HepG2 (cell line): ENCODE data around the gene NLRC3. TPM values are rescaled to one million over a fixed set of nuclear protein-coding genes. Genes with fewer than 3 reads are reported as not detected.
"Not testable (repeated sequence)": the region's sequence is repeated elsewhere in the genome, so short reads cannot be mapped to it uniquely, and the experiment has no call there.

Source experiments
- ATAC-seq: fragments of 200-7000 bp; cut with Tn5 transposase; 3 replicates; pipeline ENCODE4 v1.9.1; 2020; ENCODE audit warnings: mild to moderate bottlenecking, moderate library complexity
- BruUV-seq: library from RNA; stranded (reverse); fragments of 400-500 nt; replicated peaks from 2 replicates; lab custom pipeline; 2021; lab: Mats Ljungman, UMichigan
- CTCF ChIA-PET: fragments of 300-600 bp; formaldehyde crosslinking; extraction: SDS; loops from one replicate; lab custom pipeline; 2021; ENCODE audit warnings: low total read pairs, inconsistent platforms, low intra/inter-chr PET ratio; lab: Yijun Ruan, JAX
- POLR2A ChIA-PET: fragments of 350-600 bp; sonication (Branson Sonifier 250); formaldehyde crosslinking; loops from one replicate; lab custom pipeline; 2020; ENCODE audit warnings: antibody characterized with exemption, inconsistent platforms; lab: Yijun Ruan, JAX
- DNase-seq: peaks from one replicate; pipeline ENCODE4 v3.0.0-alpha.2; 2015; ENCODE audit warnings: low spot score
- FAIRE-seq: peaks from 3 replicates; lab custom pipeline; 2011; peaks lifted over from hg19 to GRCh38; lab: Jason Lieb, UNC
- H2AFZ ChIP-seq: one replicate; pipeline ENCODE4 v1.6.1; 2011; ENCODE audit warnings: low read length, inconsistent platforms
- H3K27ac ChIP-seq: fragments of 300-600 bp; 3 replicates; pipeline ENCODE4 v1.8.0; 2011; ENCODE audit warnings: mixed run types, mild to moderate bottlenecking, mixed read lengths, low read length, inconsistent platforms; ENCODE audit not compliant: insufficient read depth; ENCODE audit errors: extremely low read length
- H3K27me3 ChIP-seq, 2 experiments: fragments of 200-600 bp in 1 of 2; 2 replicates in 1 of 2; 3 replicates in 1 of 2; pipeline versions ENCODE4 v1.6.0 to v1.8.0; 2011; ENCODE audit warnings: low read length in 2 of 2, mild to moderate bottlenecking in 2 of 2, moderate library complexity in 2 of 2, inconsistent platforms in 1 of 2; ENCODE audit not compliant: insufficient read depth in 2 of 2, control insufficient read depth in 1 of 2
- H3K36me3 ChIP-seq, 2 experiments: fragments of 200-600 bp in 1 of 2; replicated peaks in 1 of 2; 2 replicates in 1 of 2; 3 replicates in 1 of 2; pipeline versions ENCODE4 v1.5.1 to v1.8.0; 2011; ENCODE audit warnings: low read length in 2 of 2, inconsistent platforms in 1 of 2; ENCODE audit not compliant: insufficient read depth in 2 of 2, control insufficient read depth in 1 of 2
- H3K4me1 ChIP-seq: 2 replicates; pipeline ENCODE4 v1.5.1; 2012; ENCODE audit warnings: low read length, inconsistent platforms; ENCODE audit not compliant: insufficient read depth
- H3K4me2 ChIP-seq: 2 replicates; pipeline ENCODE4 v1.6.0; 2011; ENCODE audit warnings: low read depth, low read length, inconsistent platforms
- H3K4me3 ChIP-seq, 3 experiments: fragments of 200-600 bp in 1 of 3; sonication (generic), shearing (Covaris generic) in 1 of 3; replicated peaks in 1 of 3; 2 replicates each; pipeline ENCODE4 v1.5.1; 2011 to 2016; ENCODE audit warnings: low read length in 3 of 3, inconsistent platforms in 2 of 3, low read depth in 2 of 3, mild to moderate bottlenecking in 2 of 3, control low read depth in 1 of 3, mixed read lengths in 1 of 3; ENCODE audit not compliant: insufficient read depth in 1 of 3
- H3K79me2 ChIP-seq: one replicate; pipeline ENCODE4 v1.6.1; 2011; ENCODE audit warnings: low read length, inconsistent platforms; ENCODE audit not compliant: insufficient read depth
- H3K9ac ChIP-seq: 2 replicates; pipeline ENCODE4 v1.6.0; 2011; ENCODE audit warnings: mild to moderate bottlenecking, low read depth, low read length, inconsistent platforms; ENCODE audit not compliant: insufficient read depth
- H3K9me3 ChIP-seq: 2 replicates; pipeline ENCODE4 v1.5.1; 2012; ENCODE audit warnings: mild to moderate bottlenecking, low read length
- H4K20me1 ChIP-seq: 2 replicates; pipeline ENCODE4 v1.6.0; 2011; ENCODE audit warnings: inconsistent platforms, mild to moderate bottlenecking, low read length, moderate library complexity; ENCODE audit not compliant: insufficient read depth
- HMG20A ChIP-seq: IDR thresholded peaks from 2 replicates; pipeline ENCODE4 v1.6.1; 2016; ENCODE audit warnings: borderline replicate concordance
- JARID2 ChIP-seq: sonication (generic); formaldehyde crosslinking; IDR thresholded peaks from 2 replicates; pipeline ENCODE4 v1.8.1; 2023; ENCODE audit warnings: missing genetic modification reagents, inconsistent platforms; ENCODE audit not compliant: insufficient replicate concordance
- MTF1 ChIP-seq: sonication (generic); formaldehyde crosslinking; IDR thresholded peaks from 2 replicates; pipeline ENCODE4 v1.5.0; 2020; ENCODE audit warnings: missing genetic modification reagents
- PRPF4 ChIP-seq: fragments of 200-400 bp; formaldehyde crosslinking; IDR thresholded peaks from 2 replicates; pipeline ENCODE4 v1.6.1; 2016; ENCODE audit warnings: low read length, low read depth; ENCODE audit not compliant: poor library complexity, severe bottlenecking
- REL ChIP-seq: sonication (generic); formaldehyde crosslinking; conservative IDR thresholded peaks from 2 replicates; pipeline ENCODE4 v1.8.0; 2022; ENCODE audit warnings: mild to moderate bottlenecking, missing genetic modification reagents, moderate library complexity
- SP140L ChIP-seq: sonication (generic); formaldehyde crosslinking; IDR thresholded peaks from 2 replicates; pipeline ENCODE4 v1.4.0; 2020; ENCODE audit warnings: missing genetic modification reagents, borderline replicate concordance
- ZBTB38 ChIP-seq: sonication (generic); formaldehyde crosslinking; IDR thresholded peaks from 2 replicates; pipeline ENCODE4 v1.5.1; 2020; ENCODE audit warnings: mild to moderate bottlenecking, missing genetic modification reagents
- ZNF460 ChIP-seq: sonication (generic); formaldehyde crosslinking; IDR thresholded peaks from 2 replicates; pipeline ENCODE4 v1.5.1; 2020; ENCODE audit warnings: missing genetic modification reagents, mild to moderate bottlenecking, borderline replicate concordance
- WGBS: methylation state at CpG from one replicate; pipeline ENCODE4 v1.1.6; 2017; ENCODE audit warnings: low lambda C conversion rate; 5-methylcytosine and 5-hydroxymethylcytosine counted together
- in situ Hi-C: cut with HindIII; loops from 2 replicates; pipeline ENCODE4 v1.10.0; 2017; ENCODE audit warnings: low pct_unique_long_range_greater_than_20kb; ENCODE audit not compliant: extremely low pct_ligation_motif_present
- intact Hi-C: fragments of 100-400 bp; cut with micrococcal nuclease; formaldehyde crosslinking; loops from one replicate; pipeline ENCODE4 v1.10.0; 2022; ENCODE audit not compliant: unreplicated experiment
- polyA plus RNA-seq, 8 experiments: library from polyadenylated mRNA; depleted of rRNA in 3 of 8; stranded (reverse) in 7 of 8; unstranded in 1 of 8; fragments of >200 nt; fragmentation: Illumina TruSeq in 4 of 8; extraction: Trizol in 4 of 8; gene quantifications; 2 replicates each; pipeline versions ENCODE4 v1.2.1 to v1.2.3, GENCODE V29; 2011 to 2016; ENCODE audit warnings: low read depth in 4 of 8, missing spikeins in 1 of 8, mixed read lengths in 1 of 8; ENCODE audit not compliant: insufficient read depth in 1 of 8
- total RNA-seq, 5 experiments: library from RNA; depleted of rRNA; stranded (reverse); fragments of >200 nt; fragmentation: Illumina TruSeq; extraction: Trizol; gene quantifications; 2 replicates each; pipeline ENCODE4 v1.2.3, GENCODE V29; 2016; ENCODE audit warnings: low read depth in 1 of 5
- TF ChIP-seq, protein P1 (sequence below): sonication (generic); formaldehyde crosslinking; IDR thresholded peaks from 2 replicates; pipeline ENCODE4 v1.5.0; 2020; ENCODE audit warnings: mild to moderate bottlenecking, missing genetic modification reagents
- TF ChIP-seq, protein P2 (sequence below): sonication (generic); formaldehyde crosslinking; IDR thresholded peaks from 2 replicates; pipeline ENCODE4 v1.5.0; 2020; ENCODE audit warnings: missing genetic modification reagents, mild to moderate bottlenecking, borderline replicate concordance

The NLRC3 gene
- total and polyA plus RNA-seq, 2 of the 13 experiments (the other 11 are each of a cell fraction or from before 2014, with no cell fraction given), result not detected

DNA sequence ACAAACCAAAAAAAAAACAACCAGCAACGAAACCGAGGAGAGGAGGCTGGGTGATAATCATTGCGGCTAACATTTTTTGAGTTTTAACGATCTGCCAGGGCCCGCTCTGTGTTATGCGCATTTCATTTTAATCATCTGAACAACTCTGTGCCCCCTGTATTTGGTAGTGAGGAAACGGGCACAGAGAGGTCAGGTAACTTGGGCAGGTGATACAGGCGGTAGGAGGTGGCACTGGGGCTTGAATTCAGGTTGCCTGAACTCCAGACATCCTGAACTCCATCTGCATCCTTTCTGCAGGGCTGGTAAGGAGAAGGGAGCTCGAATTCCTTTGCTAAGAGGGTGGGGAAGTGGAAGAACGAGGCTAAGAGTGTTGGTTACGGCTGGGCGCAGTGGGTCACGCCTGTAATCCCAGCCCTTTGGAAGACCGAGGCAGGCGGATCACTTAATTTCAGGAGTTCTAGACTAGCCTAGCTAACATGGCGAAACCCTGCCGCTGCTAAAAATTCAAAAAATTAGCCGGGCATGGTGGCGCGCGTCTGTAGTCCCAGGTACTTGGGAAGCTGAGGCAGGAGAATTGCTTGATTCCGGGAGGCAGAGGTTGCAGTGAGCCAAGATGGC lies 75.3 kb downstream of the NLRC3 start:
- Histone ChIP-seq H3K36me3 (peaks cover 2 to 4% of the 10 kb centered on the region in 2 experiments; a peak in 1 of 5 replicates), H3K27me3 (no peaks in the 10 kb centered on the region), H3K27ac (peak overlapping the region; percentile 83), H3K4me1 (peaks cover 15% of the 10 kb centered on the region)
- ATAC-seq, result no peak
- no peak for TF ChIP-seq JARID2 (CRISPR knock-in tag)
- TF ChIP-seq ZBTB38, result peak; percentile 55; the same call in 1 of the 2 replicates
- no peak for TF ChIP-seq HMG20A (CRISPR knock-in tag)
- TF ChIP-seq PRPF4, result peak; percentile 20
- TF ChIP-seq, all 625 proteins: peak for 2
- in situ Hi-C loops, result no loop called here
- POLR2A ChIA-PET, result interaction anchor here (1.5 to 1.7 kb wide), 2 partner anchors 44 to 219 kb away, joined by 3 to 6 read pairs; partner anchors contain the start of gene ZNF263
- Histone ChIP-seq H3K9ac (peak overlapping the region; percentile 71), H3K4me2 (peak overlapping the region; percentile 72), H3K4me3 (peak overlapping the region; percentile 68 to 81 (median 70)), H3K79me2 (peaks cover 8% of the 10 kb centered on the region), H2AFZ (no peak overlapping the region), H3K9me3 (no peaks in the 10 kb centered on the region), H4K20me1 (no peaks in the 10 kb centered on the region)
- CTCF ChIA-PET, result no interaction called here
- intact Hi-C loops, result loop anchor here (2.0 kb wide), 1 partner anchor 235 kb away; no protein-coding TSS in a partner anchor
- DNase-seq (no peak), FAIRE-seq (no peak)
- 83% methylated on average over 22 of the region's 22 CpGs for WGBS
- BruUV-seq, result no TSS peak

DNA sequence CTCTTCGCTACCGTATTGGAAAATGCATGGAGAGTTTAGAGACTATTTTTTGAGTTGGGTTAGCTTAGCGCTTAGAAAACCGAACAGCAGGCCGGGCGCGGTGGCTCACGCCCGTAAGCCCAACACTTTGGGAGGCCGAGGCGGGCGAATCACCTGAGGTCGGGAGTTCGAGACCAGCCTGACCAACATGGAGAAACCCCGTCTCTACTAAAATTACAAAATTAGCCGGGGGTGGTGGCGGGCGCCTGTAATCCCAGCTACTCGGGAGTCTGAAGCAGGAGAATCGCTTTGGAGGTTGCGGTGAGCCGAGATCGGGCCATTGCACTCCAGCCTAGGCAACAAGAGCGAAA lies 75.8 kb downstream of the NLRC3 start:
- TF ChIP-seq, protein P1, sequence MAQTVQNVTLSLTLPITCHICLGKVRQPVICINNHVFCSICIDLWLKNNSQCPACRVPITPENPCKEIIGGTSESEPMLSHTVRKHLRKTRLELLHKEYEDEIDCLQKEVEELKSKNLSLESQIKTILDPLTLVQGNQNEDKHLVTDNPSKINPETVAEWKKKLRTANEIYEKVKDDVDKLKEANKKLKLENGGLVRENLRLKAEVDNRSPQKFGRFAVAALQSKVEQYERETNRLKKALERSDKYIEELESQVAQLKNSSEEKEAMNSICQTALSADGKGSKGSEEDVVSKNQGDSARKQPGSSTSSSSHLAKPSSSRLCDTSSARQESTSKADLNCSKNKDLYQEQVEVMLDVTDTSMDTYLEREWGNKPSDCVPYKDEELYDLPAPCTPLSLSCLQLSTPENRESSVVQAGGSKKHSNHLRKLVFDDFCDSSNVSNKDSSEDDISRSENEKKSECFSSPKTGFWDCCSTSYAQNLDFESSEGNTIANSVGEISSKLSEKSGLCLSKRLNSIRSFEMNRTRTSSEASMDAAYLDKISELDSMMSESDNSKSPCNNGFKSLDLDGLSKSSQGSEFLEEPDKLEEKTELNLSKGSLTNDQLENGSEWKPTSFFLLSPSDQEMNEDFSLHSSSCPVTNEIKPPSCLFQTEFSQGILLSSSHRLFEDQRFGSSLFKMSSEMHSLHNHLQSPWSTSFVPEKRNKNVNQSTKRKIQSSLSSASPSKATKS, result 0 out of 2 replicates have a peak, but pooled peaks have one; percentile 22
- TF ChIP-seq ZNF460 (peak; percentile 83), REL (0 out of 2 replicates have a peak, but pooled peaks have one; percentile 6), SP140L (CRISPR knock-in tag) (0 out of 2 replicates have a peak, but pooled peaks have one; percentile 8), MTF1 (CRISPR knock-in tag) (0 out of 2 replicates have a peak, but pooled peaks have one; percentile 1)
- TF ChIP-seq, protein P2, sequence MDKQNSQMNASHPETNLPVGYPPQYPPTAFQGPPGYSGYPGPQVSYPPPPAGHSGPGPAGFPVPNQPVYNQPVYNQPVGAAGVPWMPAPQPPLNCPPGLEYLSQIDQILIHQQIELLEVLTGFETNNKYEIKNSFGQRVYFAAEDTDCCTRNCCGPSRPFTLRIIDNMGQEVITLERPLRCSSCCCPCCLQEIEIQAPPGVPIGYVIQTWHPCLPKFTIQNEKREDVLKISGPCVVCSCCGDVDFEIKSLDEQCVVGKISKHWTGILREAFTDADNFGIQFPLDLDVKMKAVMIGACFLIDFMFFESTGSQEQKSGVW (CRISPR knock-in tag), result 0 out of 2 replicates have a peak, but pooled peaks have one; percentile 22
- H2AFZ ChIP-seq, H3K27me3 ChIP-seq, in situ Hi-C loops, ATAC-seq, H3K36me3 ChIP-seq, DNase-seq, H3K9me3 ChIP-seq, H4K20me1 ChIP-seq, FAIRE-seq, H3K79me2 ChIP-seq: not testable (repeated sequence)
- TSS peak; percentile 83 for BruUV-seq
- Histone ChIP-seq H3K4me3 (peak overlapping the region; percentile 68 to 81 (median 70)), H3K4me2 (peak overlapping the region; percentile 72), H3K9ac (peak overlapping the region; percentile 71), H3K27ac (peak overlapping the region; percentile 83), H3K4me1 (peaks cover 15% of the 10 kb centered on the region)
- WGBS, result 10% methylated on average over 11 of the region's 24 CpGs
- intact Hi-C loops, result loop anchor here (2.0 kb wide), 1 partner anchor 235 kb away; no protein-coding TSS in a partner anchor
- POLR2A ChIA-PET, result interaction anchor here (1.2 to 1.7 kb wide), 3 partner anchors 44 to 218 kb away, joined by 3 to 6 read pairs (median 4); partner anchors contain the start of gene ZNF263
- CTCF ChIA-PET, result interaction anchor here (0.7 to 1.4 kb wide), 2 partner anchors 44 to 137 kb away, joined by 3 read pairs; no protein-coding TSS in a partner anchor
